GM23338 (cell line): ENCODE measurements around the gene CEACAM7. TPM values are rescaled to one million over a fixed set of nuclear protein-coding genes. Genes with fewer than 3 reads are reported as not detected.

ENCODE experiments used
- ATAC-seq: fragments of 200-7000 bp; cut with Tn5 transposase; 3 replicates; pipeline ENCODE4 v1.9.1; 2020
- DNase-seq: peaks from one replicate; pipeline ENCODE4 v3.0.0-alpha.2; 2015; ENCODE audit warnings: low spot score
- H2AFZ ChIP-seq: fragments of 200-600 bp; sonication (generic); 2 replicates; pipeline ENCODE4 v1.8.0; 2016; ENCODE audit warnings: antibody characterized with exemption, mild to moderate bottlenecking, moderate library complexity
- H3F3A ChIP-seq: fragments of 200-600 bp; sonication (generic); replicated peaks from 2 replicates; pipeline ENCODE4 v1.8.0; 2017; ENCODE audit warnings: antibody characterized with exemption, mixed run types, low read depth
- H3K27ac ChIP-seq: fragments of 200-600 bp; sonication (generic); 2 replicates; pipeline ENCODE4 v1.6.1; 2016; ENCODE audit warnings: low read depth
- H3K27me3 ChIP-seq: fragments of 200-600 bp; sonication (generic); 2 replicates; pipeline ENCODE4 v1.8.0; 2016; ENCODE audit warnings: mild to moderate bottlenecking, mixed run types, moderate library complexity; ENCODE audit not compliant: insufficient read depth
- H3K36me3 ChIP-seq: fragments of 200-600 bp; sonication (generic); 2 replicates; pipeline ENCODE4 v1.8.0; 2016; ENCODE audit warnings: mild to moderate bottlenecking; ENCODE audit not compliant: insufficient read depth
- H3K4me1 ChIP-seq: fragments of 200-600 bp; sonication (generic); 2 replicates; pipeline ENCODE4 v1.8.0; 2016; ENCODE audit warnings: mild to moderate bottlenecking, moderate library complexity; ENCODE audit not compliant: insufficient read depth
- H3K4me2 ChIP-seq: fragments of 200-600 bp; sonication (generic); 2 replicates; pipeline ENCODE4 v1.7.1; 2017; ENCODE audit warnings: mixed run types
- H3K4me3 ChIP-seq: fragments of 200-600 bp; sonication (generic); 2 replicates; pipeline ENCODE4 v1.6.1; 2016; ENCODE audit warnings: mixed run types
- H3K79me2 ChIP-seq: fragments of 200-600 bp; sonication (generic); replicated peaks from 2 replicates; pipeline ENCODE4 v1.8.0; 2017; ENCODE audit warnings: mild to moderate bottlenecking; ENCODE audit not compliant: insufficient read depth
- H3K9me2 ChIP-seq: fragments of 200-600 bp; sonication (generic); 2 replicates; pipeline ENCODE4 v1.8.0; 2017; ENCODE audit not compliant: insufficient read depth
- H4K20me1 ChIP-seq: fragments of 200-600 bp; sonication (generic); replicated peaks from 2 replicates; pipeline ENCODE4 v1.8.0; 2017; ENCODE audit warnings: mild to moderate bottlenecking; ENCODE audit not compliant: insufficient read depth
- H3K27ac Mint-ChIP-seq: 2 replicates; pipeline ENCODE4 v1.8.0; 2020; ENCODE audit warnings: inconsistent platforms, mild to moderate bottlenecking, moderate library complexity, mixed read lengths
- H3K27me3 Mint-ChIP-seq: 3 replicates; pipeline ENCODE4 v1.8.0; 2022; ENCODE audit warnings: low read depth, mild to moderate bottlenecking, moderate library complexity, mixed read lengths, inconsistent platforms; ENCODE audit not compliant: insufficient read depth, poor library complexity
- H3K36me3 Mint-ChIP-seq: 3 replicates; pipeline ENCODE4 v1.8.0; 2021; ENCODE audit warnings: low read depth, mild to moderate bottlenecking, inconsistent platforms, moderate library complexity, mixed read lengths
- H3K4me1 Mint-ChIP-seq: 3 replicates; pipeline ENCODE4 v1.8.0; 2020; ENCODE audit warnings: mild to moderate bottlenecking, inconsistent platforms, mixed read lengths
- H3K4me3 Mint-ChIP-seq: 3 replicates; pipeline ENCODE4 v1.8.0; 2021; ENCODE audit warnings: moderate library complexity, mild to moderate bottlenecking, inconsistent platforms, mixed read lengths
- H3K9me3 Mint-ChIP-seq: 3 replicates; pipeline ENCODE4 v1.8.0; 2020; ENCODE audit warnings: moderate library complexity, mild to moderate bottlenecking, inconsistent platforms, mixed read lengths
- CREB1 ChIP-seq: fragments of 250-450 bp; sonication (Bioruptor Pico); IDR thresholded peaks from 2 replicates; pipeline ENCODE4 v1.5.0; 2020; ENCODE audit warnings: low read depth, mild to moderate bottlenecking, moderate library complexity
- EZH2 ChIP-seq: fragments of 200-600 bp; sonication (generic); IDR thresholded peaks from one replicate; pipeline ENCODE4 v1.8.0; 2017; ENCODE audit warnings: antibody characterized with exemption, mild to moderate bottlenecking, low read depth; ENCODE audit not compliant: unreplicated experiment
- NANOG ChIP-seq: IDR thresholded peaks from 2 replicates; pipeline ENCODE4 v1.6.1; 2016; ENCODE audit warnings: antibody characterized with exemption, borderline replicate concordance
- POLR2AphosphoS5 ChIP-seq: IDR thresholded peaks from 2 replicates; pipeline ENCODE4 v1.6.1; 2016; ENCODE audit warnings: antibody characterized with exemption, low read depth
- ZNF114 ChIP-seq: fragments of 250-450 bp; sonication (Bioruptor Pico); IDR thresholded peaks from 2 replicates; pipeline ENCODE4 v1.5.0; 2020; ENCODE audit warnings: mild to moderate bottlenecking, moderate library complexity
- ZNF331 ChIP-seq: fragments of 250-450 bp; sonication (Bioruptor Pico); IDR thresholded peaks from 2 replicates; pipeline ENCODE4 v1.5.0; 2020; ENCODE audit warnings: low read depth, mild to moderate bottlenecking, moderate library complexity
- polyA plus RNA-seq: library from polyadenylated mRNA; unstranded; fragments of >200 nt; fragmentation: Nextera tagmentation; extraction: Ambion mirVana; gene quantifications from 2 replicates; pipeline ENCODE4 v1.2.1, GENCODE V29; 2016
- total RNA-seq: library from RNA; depleted of rRNA; stranded (reverse); fragments of >200 nt; shearing (Covaris generic); gene quantifications from 2 replicates; pipeline ENCODE4 v1.2.3, GENCODE V29; 2014
- TF ChIP-seq, protein P1 (sequence below): fragments of 250-450 bp; sonication (Bioruptor Pico); IDR thresholded peaks from 2 replicates; pipeline ENCODE4 v1.5.0; 2020; ENCODE audit warnings: mild to moderate bottlenecking, moderate library complexity
- TF ChIP-seq, protein P2 (sequence below): IDR thresholded peaks from one replicate; pipeline ENCODE4 v1.6.1; 2018; ENCODE audit warnings: antibody characterized with exemption; ENCODE audit not compliant: unreplicated experiment

CEACAM7 gene
- total and polyA plus RNA-seq, 2 experiments from 2014 or later, result 0.24 TPM; not detected in 1

DNA sequence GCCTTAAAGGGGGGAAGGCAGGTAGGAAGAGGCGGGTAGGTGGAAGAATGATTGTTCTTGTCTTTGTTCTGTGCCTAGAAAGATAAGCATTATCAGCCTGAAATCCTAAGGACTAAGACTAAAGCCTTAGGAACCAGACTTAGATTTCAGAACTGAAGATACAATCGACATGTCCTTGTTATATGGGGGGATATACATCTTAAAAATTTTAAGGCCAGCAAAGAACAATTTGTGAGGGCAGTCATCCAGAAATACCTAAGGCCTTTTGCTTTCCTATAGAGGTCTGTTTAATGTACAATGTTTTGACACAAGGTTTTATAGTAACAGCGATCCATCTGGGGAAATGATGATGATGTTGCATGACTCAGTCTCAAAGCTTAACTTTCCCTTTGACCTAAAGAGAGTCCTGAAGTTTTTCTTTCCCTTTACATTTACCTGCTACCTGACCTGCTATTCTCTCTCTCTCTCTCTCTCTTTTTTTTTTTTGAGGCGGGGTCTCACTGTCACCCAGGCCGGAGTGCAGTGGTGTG, 47.1 kb upstream of the CEACAM7 start:
- H4K20me1 ChIP-seq, result no peaks in the 10 kb centered on the region
- no peak overlapping the region for H3K4me2 ChIP-seq
- H3K27ac ChIP-seq, result no peak overlapping the region
- no peaks in the 10 kb centered on the region for H3K4me1 ChIP-seq
- no peak overlapping the region for H2AFZ ChIP-seq
- H3K36me3 ChIP-seq, result no peaks in the 10 kb centered on the region
- no peaks in the 10 kb centered on the region for H3K27me3 Mint-ChIP-seq
- H3K4me3 ChIP-seq, result no peak overlapping the region
- no peaks in the 10 kb centered on the region for H3F3A ChIP-seq
- H3K4me3 Mint-ChIP-seq, result no peak overlapping the region
- no peaks in the 10 kb centered on the region for H3K36me3 Mint-ChIP-seq
- no peaks in the 10 kb centered on the region for H3K79me2 ChIP-seq
- no peak for DNase-seq
- H3K27me3 ChIP-seq, result no peaks in the 10 kb centered on the region
- no peaks in the 10 kb centered on the region for H3K9me3 Mint-ChIP-seq
- TF ChIP-seq POLR2AphosphoS5, result no peak
- TF ChIP-seq, protein P1, sequence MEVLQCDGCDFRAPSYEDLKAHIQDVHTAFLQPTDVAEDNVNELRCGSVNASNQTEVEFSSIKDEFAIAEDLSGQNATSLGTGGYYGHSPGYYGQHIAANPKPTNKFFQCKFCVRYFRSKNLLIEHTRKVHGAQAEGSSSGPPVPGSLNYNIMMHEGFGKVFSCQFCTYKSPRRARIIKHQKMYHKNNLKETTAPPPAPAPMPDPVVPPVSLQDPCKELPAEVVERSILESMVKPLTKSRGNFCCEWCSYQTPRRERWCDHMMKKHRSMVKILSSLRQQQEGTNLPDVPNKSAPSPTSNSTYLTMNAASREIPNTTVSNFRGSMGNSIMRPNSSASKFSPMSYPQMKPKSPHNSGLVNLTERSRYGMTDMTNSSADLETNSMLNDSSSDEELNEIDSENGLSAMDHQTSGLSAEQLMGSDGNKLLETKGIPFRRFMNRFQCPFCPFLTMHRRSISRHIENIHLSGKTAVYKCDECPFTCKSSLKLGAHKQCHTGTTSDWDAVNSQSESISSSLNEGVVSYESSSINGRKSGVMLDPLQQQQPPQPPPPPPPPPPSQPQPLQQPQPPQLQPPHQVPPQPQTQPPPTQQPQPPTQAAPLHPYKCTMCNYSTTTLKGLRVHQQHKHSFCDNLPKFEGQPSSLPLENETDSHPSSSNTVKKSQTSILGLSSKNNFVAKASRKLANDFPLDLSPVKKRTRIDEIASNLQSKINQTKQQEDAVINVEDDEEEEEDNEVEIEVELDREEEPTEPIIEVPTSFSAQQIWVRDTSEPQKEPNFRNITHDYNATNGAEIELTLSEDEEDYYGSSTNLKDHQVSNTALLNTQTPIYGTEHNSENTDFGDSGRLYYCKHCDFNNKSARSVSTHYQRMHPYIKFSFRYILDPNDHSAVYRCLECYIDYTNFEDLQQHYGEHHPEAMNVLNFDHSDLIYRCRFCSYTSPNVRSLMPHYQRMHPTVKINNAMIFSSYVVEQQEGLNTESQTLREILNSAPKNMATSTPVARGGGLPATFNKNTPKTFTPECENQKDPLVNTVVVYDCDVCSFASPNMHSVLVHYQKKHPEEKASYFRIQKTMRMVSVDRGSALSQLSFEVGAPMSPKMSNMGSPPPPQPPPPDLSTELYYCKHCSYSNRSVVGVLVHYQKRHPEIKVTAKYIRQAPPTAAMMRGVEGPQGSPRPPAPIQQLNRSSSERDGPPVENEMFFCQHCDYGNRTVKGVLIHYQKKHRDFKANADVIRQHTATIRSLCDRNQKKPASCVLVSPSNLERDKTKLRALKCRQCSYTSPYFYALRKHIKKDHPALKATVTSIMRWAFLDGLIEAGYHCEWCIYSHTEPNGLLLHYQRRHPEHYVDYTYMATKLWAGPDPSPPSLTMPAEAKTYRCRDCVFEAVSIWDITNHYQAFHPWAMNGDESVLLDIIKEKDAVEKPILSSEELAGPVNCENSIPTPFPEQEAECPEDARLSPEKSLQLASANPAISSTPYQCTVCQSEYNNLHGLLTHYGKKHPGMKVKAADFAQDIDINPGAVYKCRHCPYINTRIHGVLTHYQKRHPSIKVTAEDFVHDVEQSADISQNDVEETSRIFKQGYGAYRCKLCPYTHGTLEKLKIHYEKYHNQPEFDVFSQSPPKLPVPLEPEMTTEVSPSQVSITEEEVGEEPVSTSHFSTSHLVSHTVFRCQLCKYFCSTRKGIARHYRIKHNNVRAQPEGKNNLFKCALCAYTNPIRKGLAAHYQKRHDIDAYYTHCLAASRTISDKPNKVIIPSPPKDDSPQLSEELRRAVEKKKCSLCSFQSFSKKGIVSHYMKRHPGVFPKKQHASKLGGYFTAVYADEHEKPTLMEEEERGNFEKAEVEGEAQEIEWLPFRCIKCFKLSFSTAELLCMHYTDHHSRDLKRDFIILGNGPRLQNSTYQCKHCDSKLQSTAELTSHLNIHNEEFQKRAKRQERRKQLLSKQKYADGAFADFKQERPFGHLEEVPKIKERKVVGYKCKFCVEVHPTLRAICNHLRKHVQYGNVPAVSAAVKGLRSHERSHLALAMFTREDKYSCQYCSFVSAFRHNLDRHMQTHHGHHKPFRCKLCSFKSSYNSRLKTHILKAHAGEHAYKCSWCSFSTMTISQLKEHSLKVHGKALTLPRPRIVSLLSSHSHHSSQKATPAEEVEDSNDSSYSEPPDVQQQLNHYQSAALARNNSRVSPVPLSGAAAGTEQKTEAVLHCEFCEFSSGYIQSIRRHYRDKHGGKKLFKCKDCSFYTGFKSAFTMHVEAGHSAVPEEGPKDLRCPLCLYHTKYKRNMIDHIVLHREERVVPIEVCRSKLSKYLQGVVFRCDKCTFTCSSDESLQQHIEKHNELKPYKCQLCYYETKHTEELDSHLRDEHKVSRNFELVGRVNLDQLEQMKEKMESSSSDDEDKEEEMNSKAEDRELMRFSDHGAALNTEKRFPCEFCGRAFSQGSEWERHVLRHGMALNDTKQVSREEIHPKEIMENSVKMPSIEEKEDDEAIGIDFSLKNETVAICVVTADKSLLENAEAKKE (CRISPR knock-in tag), result no peak
- no peak for TF ChIP-seq EZH2
- no peak for TF ChIP-seq NANOG
- no peak for ATAC-seq
- no peaks in the 10 kb centered on the region for H3K9me2 ChIP-seq
- no peak overlapping the region for H3K27ac Mint-ChIP-seq
- H3K4me1 Mint-ChIP-seq, result no peaks in the 10 kb centered on the region

DNA sequence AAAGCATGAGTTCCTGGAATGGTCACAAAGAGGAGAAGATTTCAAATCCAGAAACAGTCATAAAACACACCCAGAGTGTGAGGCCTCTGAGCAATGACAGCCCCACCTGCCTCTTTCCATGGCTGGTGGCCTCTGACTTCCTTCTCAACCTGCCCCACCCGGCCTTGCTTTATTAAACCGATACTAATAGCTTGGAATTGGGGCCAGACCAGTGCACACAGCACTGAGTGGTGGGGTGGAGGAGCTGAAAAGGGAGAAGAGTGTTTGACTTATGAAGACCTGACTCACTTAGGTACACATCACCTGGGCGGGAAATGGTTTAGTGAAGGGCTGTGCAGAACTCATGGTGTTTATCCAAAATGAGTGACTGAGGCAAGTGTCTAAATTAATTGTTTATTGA, 46.5 kb upstream of the CEACAM7 start:
- H3K36me3 Mint-ChIP-seq, result no peaks in the 10 kb centered on the region
- no peaks in the 10 kb centered on the region for H3K27me3 Mint-ChIP-seq
- no peak overlapping the region for H3K27ac ChIP-seq
- H3K9me3 Mint-ChIP-seq, result no peaks in the 10 kb centered on the region
- H3K4me1 ChIP-seq, result no peaks in the 10 kb centered on the region
- H3K9me2 ChIP-seq, result no peaks in the 10 kb centered on the region
- no peaks in the 10 kb centered on the region for H3K79me2 ChIP-seq
- H2AFZ ChIP-seq, result no peak overlapping the region
- H3K27ac Mint-ChIP-seq, result no peak overlapping the region
- DNase-seq, result no peak
- no peak overlapping the region for H3K4me2 ChIP-seq
- no peak overlapping the region for H3K4me3 Mint-ChIP-seq
- no peaks in the 10 kb centered on the region for H3F3A ChIP-seq
- no peaks in the 10 kb centered on the region for H4K20me1 ChIP-seq
- H3K36me3 ChIP-seq, result no peaks in the 10 kb centered on the region
- no peaks in the 10 kb centered on the region for H3K27me3 ChIP-seq
- no peaks in the 10 kb centered on the region for H3K4me1 Mint-ChIP-seq
- no peak for ATAC-seq
- no peak overlapping the region for H3K4me3 ChIP-seq
- TF ChIP-seq ZNF114 (CRISPR knock-in tag) (no peak), ZNF331 (CRISPR knock-in tag) (no peak), CREB1 (no peak), NANOG (no peak), POLR2AphosphoS5 (no peak)
- TF ChIP-seq, protein P2, sequence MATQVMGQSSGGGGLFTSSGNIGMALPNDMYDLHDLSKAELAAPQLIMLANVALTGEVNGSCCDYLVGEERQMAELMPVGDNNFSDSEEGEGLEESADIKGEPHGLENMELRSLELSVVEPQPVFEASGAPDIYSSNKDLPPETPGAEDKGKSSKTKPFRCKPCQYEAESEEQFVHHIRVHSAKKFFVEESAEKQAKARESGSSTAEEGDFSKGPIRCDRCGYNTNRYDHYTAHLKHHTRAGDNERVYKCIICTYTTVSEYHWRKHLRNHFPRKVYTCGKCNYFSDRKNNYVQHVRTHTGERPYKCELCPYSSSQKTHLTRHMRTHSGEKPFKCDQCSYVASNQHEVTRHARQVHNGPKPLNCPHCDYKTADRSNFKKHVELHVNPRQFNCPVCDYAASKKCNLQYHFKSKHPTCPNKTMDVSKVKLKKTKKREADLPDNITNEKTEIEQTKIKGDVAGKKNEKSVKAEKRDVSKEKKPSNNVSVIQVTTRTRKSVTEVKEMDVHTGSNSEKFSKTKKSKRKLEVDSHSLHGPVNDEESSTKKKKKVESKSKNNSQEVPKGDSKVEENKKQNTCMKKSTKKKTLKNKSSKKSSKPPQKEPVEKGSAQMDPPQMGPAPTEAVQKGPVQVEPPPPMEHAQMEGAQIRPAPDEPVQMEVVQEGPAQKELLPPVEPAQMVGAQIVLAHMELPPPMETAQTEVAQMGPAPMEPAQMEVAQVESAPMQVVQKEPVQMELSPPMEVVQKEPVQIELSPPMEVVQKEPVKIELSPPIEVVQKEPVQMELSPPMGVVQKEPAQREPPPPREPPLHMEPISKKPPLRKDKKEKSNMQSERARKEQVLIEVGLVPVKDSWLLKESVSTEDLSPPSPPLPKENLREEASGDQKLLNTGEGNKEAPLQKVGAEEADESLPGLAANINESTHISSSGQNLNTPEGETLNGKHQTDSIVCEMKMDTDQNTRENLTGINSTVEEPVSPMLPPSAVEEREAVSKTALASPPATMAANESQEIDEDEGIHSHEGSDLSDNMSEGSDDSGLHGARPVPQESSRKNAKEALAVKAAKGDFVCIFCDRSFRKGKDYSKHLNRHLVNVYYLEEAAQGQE, result no peak
